ENCODE data around the gene AKAP1.
"Not testable (repeated sequence)": the region's sequence is repeated elsewhere in the genome, so short reads cannot be mapped to it uniquely, and the experiment has no call there.

The AKAP1 gene

GRCh38 chr17:57075193-57075592 is 9.9 kb upstream of the AKAP1 start:
- DNase-seq, result no peak

GRCh38 chr17:57075785-57076184 is 9.3 kb upstream of the AKAP1 start:
- no peak for DNase-seq

- no peak for DNase-seq
Measured at GRCh38 chr17:57077000-57077399, 8.0 kb upstream of the AKAP1 start.

DNA sequence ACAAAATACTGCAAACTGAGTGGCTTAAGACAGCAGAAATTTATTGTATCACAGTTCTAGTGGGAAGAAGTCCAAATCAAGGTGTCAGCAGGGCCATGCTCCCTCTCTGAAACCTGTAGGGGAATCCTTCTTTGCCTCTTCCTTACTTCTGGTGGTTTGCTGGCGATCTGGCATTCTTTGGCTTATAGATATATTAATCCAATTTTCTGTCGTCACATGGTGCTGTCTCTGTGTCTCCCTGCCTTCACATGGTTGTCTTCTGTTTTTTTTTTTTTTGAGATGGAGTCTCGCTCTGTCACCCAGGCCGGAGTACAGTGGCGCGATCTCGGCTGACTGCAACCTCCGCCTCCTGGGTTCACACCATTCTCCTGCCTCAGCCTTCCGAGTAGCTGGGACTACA is 6.8 kb upstream of the AKAP1 start:
- no peak for DNase-seq

DNA sequence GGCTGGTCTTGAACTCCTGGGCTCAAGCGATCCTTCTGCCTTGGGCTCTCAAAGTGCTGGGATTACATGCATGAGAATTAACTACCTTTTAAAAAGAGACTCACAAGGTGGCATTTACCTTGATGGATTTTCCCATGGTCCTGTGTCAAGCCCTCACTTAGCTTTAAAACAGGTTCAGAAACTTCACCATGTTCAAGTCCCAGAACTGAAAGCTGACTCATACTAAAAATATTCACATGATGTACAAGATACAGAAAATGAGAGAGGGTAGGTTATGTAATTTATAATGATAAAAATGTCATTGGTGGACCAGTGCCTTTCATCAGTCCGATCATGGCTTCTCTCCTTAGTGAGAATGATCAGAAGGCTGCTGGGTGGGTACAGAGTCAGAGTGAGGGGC is 4.3 kb upstream of the AKAP1 start:
- DNase-seq, result no peak

DNA sequence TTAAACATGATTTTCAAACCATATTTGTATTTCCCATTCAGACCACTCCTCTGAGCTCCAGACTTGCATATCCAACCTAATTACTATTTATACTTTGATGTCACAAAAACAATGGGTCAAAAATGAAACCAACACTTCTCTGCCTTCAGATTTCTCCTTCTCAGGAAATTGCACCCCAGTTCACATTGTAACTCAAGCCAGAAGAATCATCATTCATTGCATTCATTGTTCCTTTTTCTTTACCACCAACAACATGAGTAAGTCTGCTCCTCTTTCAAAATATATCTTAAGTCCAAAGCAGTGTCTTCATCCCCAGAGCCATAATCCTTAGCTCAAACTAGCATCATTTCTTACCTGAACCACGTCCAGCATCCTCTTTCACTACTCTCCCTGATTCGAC is 2.6 kb upstream of the AKAP1 start:
- DNase-seq, result no peak

- DNase-seq, result no peak
Measured at GRCh38 chr17:57084361-57084801, 665 bp upstream of the AKAP1 start.

DNA sequence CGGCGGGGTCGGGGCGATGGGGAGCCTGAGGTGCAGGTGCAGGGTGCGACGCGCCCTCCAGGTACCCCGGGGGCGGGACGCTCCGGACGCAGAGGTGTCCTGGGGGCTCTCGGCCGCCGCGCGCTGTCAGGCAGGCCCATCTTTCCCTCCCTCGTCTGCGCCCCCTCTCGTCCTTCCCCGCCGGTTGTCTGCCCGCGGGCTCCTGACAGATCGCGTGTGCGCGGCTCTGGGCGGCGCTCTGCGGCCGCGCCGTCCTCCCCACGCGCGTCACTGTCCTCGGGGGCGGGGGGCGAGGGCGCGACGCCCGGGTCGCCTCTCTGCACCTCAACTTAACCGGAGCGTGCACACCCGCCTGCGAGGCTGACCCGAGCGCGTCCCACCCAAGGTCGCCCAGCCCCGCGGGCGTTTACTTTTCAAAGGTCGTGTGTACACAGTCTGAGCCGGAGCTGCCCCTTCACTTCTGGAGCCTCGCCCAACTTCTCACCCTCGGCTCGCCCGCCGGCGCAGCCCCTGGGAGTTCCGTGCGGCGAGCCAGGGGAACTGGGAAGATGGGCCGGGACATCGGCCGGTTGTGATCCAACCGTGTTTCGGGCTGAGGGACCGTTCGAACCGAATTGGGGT is 512 bp downstream of the AKAP1 start:
- peak; percentile 46 for DNase-seq

DNA sequence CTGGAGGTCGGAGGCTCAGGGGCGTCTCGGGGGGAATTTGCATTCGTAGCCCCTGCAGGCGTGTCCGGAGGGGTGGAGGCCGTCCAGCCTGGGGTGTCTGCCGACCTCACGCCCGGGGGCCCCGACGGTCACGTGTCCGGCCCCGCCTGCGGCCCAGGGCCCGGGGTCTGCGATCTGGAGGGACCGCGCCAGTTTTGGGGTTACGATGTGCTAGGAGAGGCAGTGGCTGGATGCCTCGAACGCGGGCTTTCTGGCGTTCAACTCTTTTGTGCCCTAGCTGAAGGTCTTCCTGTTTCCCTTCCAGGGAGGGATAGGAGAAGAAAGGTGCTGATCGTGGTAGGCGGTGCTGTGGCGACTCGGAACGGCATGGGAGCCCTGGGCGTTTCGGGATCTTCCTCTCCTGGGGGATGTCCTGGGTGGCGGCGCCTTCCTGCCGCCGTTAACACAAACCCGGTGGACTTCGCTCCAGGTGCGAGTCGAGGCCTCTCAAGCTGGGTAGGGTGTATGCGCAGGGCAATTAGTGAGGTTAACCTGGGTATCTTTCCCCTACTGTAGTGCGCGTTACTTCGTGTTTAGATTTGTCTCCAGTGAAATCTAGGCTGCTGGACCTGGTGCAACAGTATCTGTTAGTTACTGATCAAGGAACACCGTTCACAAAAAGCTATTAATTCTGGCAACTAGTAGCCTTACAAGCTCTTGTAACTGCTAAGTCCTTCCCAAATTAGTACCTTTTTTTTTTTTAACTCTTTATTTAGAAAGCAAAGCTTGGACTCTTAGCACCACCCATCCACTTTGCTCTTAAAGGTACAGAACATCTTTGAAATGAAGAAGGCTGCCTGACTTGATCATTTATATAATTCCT is 1.3 kb downstream of the AKAP1 start:
- DNase-seq, result no peak

DNA sequence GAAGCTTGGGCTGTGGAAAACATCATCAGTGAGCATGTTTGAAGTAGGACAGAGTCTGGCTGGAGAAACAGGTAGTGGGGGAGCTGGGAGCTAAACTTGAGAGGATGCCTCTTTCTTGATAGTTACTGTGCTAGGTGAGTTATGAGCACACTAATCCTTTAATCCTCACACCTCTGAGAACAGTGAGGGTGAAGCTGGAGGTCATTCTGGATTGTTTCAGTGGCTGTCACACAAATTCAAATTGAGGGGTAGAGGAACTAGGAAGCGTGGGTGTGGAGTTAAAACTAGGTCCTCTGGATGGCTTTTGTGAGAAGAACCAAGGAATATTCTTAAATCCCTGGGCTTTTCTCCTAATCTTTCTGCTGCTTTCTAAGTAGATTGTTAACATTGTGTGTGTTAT is 3.3 kb downstream of the AKAP1 start:
- DNase-seq, result no peak

DNA sequence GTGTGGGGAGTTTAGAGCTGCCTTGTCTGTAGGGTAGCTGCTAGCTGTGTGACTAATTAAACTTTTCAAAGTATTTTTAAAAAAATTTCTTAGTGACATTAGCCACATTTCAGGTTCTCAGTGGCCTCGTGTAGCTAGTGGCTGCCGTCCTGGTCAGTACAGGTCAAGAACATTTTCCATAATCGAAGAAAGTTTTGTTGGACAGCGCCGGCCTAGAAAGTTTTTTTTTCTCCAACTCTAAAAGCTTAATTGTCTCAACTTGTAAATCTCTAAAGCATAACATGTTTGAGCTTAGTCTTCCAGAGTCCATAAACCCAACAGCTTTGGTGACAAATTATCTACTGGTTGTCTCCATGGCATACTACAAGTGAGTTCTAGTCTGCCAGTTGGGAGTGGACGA is 4.3 kb downstream of the AKAP1 start:
- DNase-seq, result no peak

DNA sequence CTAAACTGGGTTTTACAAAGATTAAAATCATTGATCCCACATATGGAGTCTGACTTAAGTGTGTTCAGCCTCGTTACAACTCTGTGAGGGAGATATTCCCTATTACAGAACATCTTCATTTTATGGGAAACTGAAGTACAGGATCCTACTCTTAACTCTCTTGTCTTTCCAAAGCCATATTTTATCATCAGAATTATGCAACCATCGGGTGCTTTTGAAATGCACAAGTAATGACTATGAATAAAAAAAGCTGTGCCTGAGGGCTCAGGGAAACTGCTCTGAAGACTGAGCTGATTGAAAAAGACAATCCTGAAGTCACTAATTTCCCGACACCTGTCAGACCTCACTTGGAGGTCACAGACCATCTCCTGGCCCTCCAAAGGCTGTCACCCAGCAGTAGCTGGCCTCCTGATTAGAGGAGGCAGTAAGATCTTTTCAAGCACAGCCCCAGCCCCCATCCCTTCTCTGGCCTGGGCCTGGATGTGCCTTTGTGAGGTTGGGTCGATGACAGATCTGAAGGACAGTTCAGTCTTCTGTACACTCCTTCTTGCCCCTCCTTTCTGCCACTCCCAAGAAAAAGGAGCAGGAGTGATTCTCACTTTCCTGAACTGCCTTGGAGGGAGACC is 5.6 kb downstream of the AKAP1 start:
- no peak for DNase-seq

GRCh38 chr17:57091186-57091618 is 6.2 kb downstream of the AKAP1 start:
- DNase-seq, result no peak

- peak; percentile 74 for DNase-seq
Measured at GRCh38 chr17:57092171-57092570, 7.1 kb downstream of the AKAP1 start.

- DNase-seq, result no peak
Measured at GRCh38 chr17:57092779-57093178, 7.7 kb downstream of the AKAP1 start.

DNA sequence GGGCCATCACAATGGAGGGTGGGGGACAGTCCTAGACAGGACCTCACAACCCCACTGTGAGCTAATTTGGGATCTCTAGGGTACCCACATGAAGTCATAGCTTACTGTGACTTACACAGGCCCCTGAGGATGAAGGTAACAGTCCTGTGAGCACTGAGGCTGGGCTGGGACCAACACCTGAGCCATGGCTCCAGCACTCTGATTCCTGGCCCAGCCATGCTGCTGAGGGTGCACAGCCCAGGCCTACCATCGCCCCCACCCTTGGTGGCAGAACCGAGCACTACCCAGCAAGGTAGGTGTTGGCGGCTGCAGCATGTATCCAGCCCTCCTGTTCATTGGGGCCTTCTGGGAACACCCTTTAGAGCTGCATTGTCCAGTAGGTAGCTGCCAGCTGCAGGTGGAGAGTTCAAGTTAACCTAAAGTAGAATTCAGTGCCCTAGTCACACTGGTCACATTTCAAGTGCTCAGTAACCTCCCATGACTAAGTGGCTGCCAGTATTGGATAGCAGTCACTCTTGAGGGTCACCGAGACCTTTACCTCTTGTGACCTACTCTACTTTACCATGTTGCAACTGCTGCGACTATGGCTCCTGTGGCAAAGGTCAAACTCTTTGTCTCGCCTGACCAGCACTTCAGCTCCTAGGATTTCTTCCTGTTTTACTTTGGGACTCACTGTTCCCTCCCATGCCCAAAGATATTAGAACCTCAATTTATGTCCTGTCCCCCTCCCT is 11.6 kb downstream of the AKAP1 start:
- DNase-seq, result no peak

DNA sequence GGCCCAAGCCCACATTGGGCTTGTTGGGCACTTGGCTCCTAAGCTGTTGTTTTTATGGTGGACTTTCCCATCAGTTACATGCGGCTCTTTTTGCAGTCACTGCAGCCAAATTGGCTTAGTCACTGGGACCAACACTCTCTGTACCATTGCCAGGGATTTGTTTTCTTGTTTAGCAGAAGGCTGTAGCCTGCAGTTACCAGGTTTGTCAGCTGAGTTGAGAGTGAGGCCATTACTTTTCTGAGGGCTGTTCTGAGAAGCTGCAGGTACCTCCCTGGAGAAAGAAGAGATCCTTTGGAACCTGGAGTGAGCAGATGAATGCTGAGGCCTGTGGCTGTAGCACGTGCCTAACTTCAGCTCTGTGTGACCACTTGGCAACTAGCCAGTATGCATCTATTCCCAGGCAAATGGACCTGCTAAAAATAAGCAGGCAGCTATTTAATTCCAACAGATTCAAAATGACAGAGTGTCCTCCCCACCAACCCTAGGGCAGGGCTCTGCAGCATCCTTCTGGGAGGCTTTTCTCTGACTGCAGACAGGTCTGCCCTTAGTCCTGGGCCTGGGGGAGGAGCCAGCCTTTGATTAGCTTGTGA is 12.9 kb downstream of the AKAP1 start:
- no peak for DNase-seq

DNA sequence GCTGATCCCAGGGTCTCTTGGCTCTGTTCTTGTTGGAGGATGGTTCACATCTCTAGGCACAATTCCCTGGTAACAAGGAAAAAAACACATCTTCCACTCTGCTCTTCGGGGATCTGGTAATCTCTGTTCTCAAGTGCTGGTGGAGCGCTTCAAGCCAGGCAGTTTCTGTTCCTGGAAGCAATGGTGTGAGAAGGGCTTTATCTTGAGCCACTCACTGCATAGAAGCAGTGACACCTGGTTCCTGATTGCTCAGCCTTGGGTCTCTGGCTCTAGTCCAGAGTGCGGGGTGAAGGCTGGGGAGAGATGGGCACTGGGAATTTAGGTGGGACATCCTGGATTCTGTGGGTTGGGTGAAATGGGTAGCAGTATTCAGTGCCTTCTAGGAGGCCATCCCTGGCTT is 14.1 kb downstream of the AKAP1 start:
- DNase-seq, result no peak

DNA sequence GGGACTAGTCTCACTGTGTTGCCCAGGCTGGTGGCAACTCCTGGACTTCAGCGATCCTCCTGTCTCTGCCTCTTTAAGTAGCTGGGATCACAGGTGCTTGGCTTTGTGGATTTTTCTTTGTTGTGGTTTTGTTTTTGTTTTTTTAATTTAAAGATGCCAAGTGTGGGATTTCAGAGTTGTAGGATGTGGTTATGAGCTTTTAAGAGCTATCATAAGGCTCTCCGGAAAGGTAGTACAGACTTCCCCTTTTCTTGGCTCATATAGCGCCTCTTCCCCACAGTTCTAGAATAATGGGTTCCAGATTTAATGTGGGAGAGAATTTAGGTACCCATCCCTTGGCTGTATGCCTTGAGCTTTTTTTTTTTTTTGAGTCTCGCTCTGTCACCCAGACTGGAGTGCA is 17.1 kb downstream of the AKAP1 start:
- no peak for DNase-seq

- not testable (repeated sequence) for DNase-seq
Measured at GRCh38 chr17:57102660-57103059, 17.6 kb downstream of the AKAP1 start.

DNA sequence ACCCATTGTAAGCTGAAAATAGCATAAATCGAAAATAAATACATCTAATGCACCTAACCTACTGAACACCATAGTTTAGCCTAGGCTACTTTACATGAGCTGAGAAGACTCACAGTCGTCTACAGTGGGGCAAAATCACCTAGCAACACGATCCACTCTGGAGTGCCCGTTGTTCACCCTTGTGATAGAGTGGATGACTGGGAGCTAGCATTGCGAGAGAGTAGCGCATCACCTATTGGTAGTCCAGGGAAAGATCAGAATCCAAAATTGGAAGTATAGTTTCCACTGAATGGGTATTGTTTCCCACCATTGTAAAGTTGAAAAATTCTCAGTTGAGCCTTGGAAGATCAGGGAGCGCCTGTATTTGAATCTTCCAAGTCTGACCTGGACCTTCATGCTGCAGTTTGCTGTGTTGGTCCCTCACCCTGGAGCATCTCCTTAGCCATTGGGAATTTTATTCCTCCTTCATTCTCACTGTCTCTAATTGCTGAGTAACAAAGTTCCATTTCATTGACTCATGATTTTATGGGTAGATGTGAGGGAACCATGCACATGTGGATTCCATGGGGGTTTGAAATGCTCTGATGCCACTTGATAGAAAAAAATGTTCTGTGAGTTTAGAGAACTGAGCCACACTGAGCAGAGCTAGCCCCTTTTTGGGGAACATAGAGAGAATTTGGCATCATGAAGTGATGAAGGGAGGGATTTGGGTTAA is 19.6 kb downstream of the AKAP1 start:
- peak; percentile 77 for DNase-seq

GRCh38 chr17:57105591-57105990 is 20.5 kb downstream of the AKAP1 start:
- DNase-seq, result no peak
